Heart left ventricle (tissue), 13 donors: ENCODE data around the gene MZT1.

Experiments used
- POLR2A ChIP-seq, 2 donors: fragments of 450-650 bp; IDR thresholded peaks; one replicate each; pipeline ENCODE4 v1.6.1; 2017; ENCODE audit warnings: antibody characterized with exemption in 2 of 2, mild to moderate bottlenecking in 2 of 2, moderate library complexity in 2 of 2
- TF ChIP-seq, protein P1 (sequence below), 12 donors: fragments of 200-600 bp; sonication (generic) in 4 of 12; IDR thresholded peaks; one replicate each; pipeline versions ENCODE4 v1.5.0 to v1.8.0; 2018 to 2022; ENCODE audit warnings: antibody characterized with exemption in 12 of 12, mild to moderate bottlenecking in 5 of 12
- donor health status: ischemic (EF 13 %, LVEDD 7.1; RV severe dilation, severe dysfunction).
- donor health status: DM: no; HTN: yes; CAD: no.
- donor health status: DM: no; HTN: no; CAD: no.
- donor health status: ischemic (EF 25% LVEDD 6.9; RV normal size, moderate dysfunction).
- donor health status: ischemic (EF 25% LVEDD 5.7; RV mildly dilated, moderate dysfunction).
- donor health status: ischemic (EF 35%, LVEDD 5.7; RV mildly dilated, moderate dysfunction).
- donor health status: nonischemic (EF 11% LVEDD 7.7; RV severe dilation, severe dysfunction).
- donor health status: DM: yes; HTN: yes; CAD: no.
- donor health status: PGD.
- donor health status: ischemic (EF 29% LVEDD 5.4; RV normal size, mild dysfunction).
- donor health status: nonischemic (EF 23%, LVEDD 6.1; RV moderate dilation, normal function).

DNA sequence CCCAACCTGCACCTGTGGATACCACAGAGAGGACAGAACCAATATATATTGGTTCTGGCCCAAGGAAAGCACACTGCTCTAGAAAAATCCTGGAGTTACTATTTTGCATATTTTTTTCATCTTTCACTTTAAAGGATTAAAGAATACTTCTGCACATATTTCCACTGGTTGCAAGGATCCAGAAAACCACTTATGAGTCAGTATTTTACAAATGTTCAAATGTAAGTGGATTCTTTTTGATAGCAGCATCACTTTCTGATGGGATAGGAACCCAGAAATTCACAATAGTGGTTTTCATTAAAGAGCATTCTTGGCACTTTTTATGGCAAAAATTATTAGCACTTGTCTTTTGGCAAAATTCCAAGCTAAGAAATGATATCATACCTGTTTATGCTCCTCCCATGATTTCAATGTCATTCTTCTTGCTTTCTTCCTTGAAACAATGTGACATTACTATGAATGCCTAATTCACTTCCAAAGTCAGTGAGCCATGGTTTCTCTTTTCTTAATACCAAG, 38.2 kb downstream of the MZT1 start:
- TF ChIP-seq, protein P1, sequence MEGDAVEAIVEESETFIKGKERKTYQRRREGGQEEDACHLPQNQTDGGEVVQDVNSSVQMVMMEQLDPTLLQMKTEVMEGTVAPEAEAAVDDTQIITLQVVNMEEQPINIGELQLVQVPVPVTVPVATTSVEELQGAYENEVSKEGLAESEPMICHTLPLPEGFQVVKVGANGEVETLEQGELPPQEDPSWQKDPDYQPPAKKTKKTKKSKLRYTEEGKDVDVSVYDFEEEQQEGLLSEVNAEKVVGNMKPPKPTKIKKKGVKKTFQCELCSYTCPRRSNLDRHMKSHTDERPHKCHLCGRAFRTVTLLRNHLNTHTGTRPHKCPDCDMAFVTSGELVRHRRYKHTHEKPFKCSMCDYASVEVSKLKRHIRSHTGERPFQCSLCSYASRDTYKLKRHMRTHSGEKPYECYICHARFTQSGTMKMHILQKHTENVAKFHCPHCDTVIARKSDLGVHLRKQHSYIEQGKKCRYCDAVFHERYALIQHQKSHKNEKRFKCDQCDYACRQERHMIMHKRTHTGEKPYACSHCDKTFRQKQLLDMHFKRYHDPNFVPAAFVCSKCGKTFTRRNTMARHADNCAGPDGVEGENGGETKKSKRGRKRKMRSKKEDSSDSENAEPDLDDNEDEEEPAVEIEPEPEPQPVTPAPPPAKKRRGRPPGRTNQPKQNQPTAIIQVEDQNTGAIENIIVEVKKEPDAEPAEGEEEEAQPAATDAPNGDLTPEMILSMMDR (IDR thresholded peaks at IDR 0.05), result no peak
- no peak for TF ChIP-seq POLR2A (IDR thresholded peaks at IDR 0.05)
